ENCODE data around the gene LARP4. TPM values are rescaled to one million over a fixed set of nuclear protein-coding genes. Genes with fewer than 3 reads are reported as not detected.

Gene LARP4
- total RNA-seq, 2 experiments from 2014 or later, result 32.9 to 84.1 TPM

DNA sequence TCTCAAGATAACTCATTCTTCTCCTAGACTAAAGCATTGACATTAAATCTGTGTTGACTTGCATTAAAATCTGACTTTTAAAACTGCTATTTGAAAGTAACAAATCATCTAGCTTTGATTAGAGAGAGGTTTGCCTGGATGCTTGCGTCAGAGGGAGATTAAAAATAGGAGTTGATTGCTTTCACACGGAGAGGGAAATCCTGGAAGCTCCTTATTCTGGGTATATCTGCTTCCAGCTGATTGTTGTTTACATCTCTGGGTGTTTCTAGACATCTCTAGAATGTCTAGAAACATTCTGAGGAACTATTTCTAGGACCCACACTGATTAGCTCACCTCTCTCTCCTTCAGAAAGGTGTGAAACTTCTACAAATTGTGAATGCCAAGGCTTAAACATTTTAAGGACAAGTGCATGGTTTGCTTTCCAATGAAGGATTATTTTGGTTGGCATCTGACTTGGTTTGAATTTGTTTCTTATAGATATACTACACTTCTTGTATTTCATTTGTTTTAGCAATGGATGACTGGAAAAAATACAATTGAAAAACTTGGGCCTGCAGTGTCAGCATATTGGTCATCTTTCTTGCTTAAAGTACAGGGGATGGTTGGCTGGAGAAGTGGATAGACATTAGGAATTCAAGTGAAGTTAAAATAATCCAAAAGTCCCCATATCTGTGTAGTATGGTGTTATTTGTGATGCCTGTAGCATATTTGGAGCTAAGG, 106.2 kb downstream of the LARP4 start:
- Histone ChIP-seq H3K36me3 (ENCODE audit: insufficient read depth, low read length) (no peaks in the 10 kb centered on the region), H4K20me1 (ENCODE audit: insufficient read depth, low read length) (peaks cover 14% of the 10 kb centered on the region), H3K4me3 (ENCODE audit: low read depth, low read length, poor library complexity, severe bottlenecking) (peak overlapping the region; percentile 91), H3K9me3 (ENCODE audit: low read length) (no peaks in the 10 kb centered on the region), H3K4me1 (ENCODE audit: insufficient read depth, low read length, poor library complexity, severe bottlenecking) (peaks cover 11% of the 10 kb centered on the region), H3K9me2 (ENCODE audit: insufficient read depth, low read length) (no peaks in the 10 kb centered on the region), H3K4me2 (ENCODE audit: low read length) (peak overlapping the region; percentile 80), H3K27ac (ENCODE audit: low read depth, low read length, poor library complexity, severe bottlenecking) (no peak overlapping the region), H3K79me2 (ENCODE audit: insufficient read depth, low read depth, low read length) (peaks cover 34% of the 10 kb centered on the region; the same call in 1 of the 2 replicates), H2AFZ (ENCODE audit: low read length) (no peak overlapping the region)
- intact Hi-C loops (cut with micrococcal nuclease; ENCODE audit: unreplicated experiment), result no loop called here
- BruUV-seq (replicated peaks), result no TSS peak
- no peak for TF ChIP-seq EZH2phosphoT487 (IDR thresholded peaks at IDR 0.05; ENCODE audit: borderline replicate concordance, low read depth, low read length)
- no peak for TF ChIP-seq CTCF (conservative IDR thresholded peaks at IDR 0.05; ENCODE audit: low read length)
- no peak for DNase-seq (ENCODE audit: low spot score)
- ChIA-PET POLR2A (interaction anchor here (0.8 to 2.1 kb wide), 6 partner anchors 11 to 131 kb away, joined by 3 to 10 read pairs (median 4); no protein-coding TSS in a partner anchor), CTCF (ENCODE audit: unreplicated experiment) (interaction anchor here (1.9 kb wide), 1 partner anchor 131 kb away, joined by 5 read pairs; no protein-coding TSS in a partner anchor)

- no TSS peak for BruUV-seq (replicated peaks)
- 0 out of 2 replicates have a peak overlapping the region, but pooled peaks have one; percentile 80 for H3K4me2 ChIP-seq (ENCODE audit: low read length)
- POLR2A ChIA-PET, result interaction anchor here (0.8 to 1.5 kb wide), 4 partner anchors 11 to 131 kb away, joined by 3 to 5 read pairs (median 4); no protein-coding TSS in a partner anchor
- peaks cover 11% of the 10 kb centered on the region for H3K4me1 ChIP-seq (ENCODE audit: insufficient read depth, low read length, poor library complexity, severe bottlenecking)
- peaks cover 14% of the 10 kb centered on the region for H4K20me1 ChIP-seq (ENCODE audit: insufficient read depth, low read length)
- H3K36me3 ChIP-seq (ENCODE audit: insufficient read depth, low read length), result no peaks in the 10 kb centered on the region
- intact Hi-C loops (cut with micrococcal nuclease; ENCODE audit: unreplicated experiment), result no loop called here
- no peak overlapping the region for H2AFZ ChIP-seq (ENCODE audit: low read length)
- no peaks in the 10 kb centered on the region for H3K9me3 ChIP-seq (ENCODE audit: low read length)
- no peak overlapping the region for H3K4me3 ChIP-seq (ENCODE audit: low read depth, low read length, poor library complexity, severe bottlenecking)
- H3K79me2 ChIP-seq (ENCODE audit: insufficient read depth, low read depth, low read length), result peaks cover 34% of the 10 kb centered on the region; the same call in 1 of the 2 replicates
- H3K27ac ChIP-seq (ENCODE audit: low read depth, low read length, poor library complexity, severe bottlenecking), result no peak overlapping the region
- DNase-seq (ENCODE audit: low spot score), result no peak
- CTCF ChIA-PET (ENCODE audit: unreplicated experiment), result no interaction called here
- TF ChIP-seq CTCF (conservative IDR thresholded peaks at IDR 0.05; ENCODE audit: low read length) (no peak), EZH2phosphoT487 (IDR thresholded peaks at IDR 0.05; ENCODE audit: borderline replicate concordance, low read depth, low read length) (no peak)
- no peaks in the 10 kb centered on the region for H3K9me2 ChIP-seq (ENCODE audit: insufficient read depth, low read length)
These were observed 106.8 kb downstream of the LARP4 start for GRCh38 chr12:50507474-50507838.

- no peaks in the 10 kb centered on the region for H3K9me2 ChIP-seq (ENCODE audit: insufficient read depth, low read length)
- intact Hi-C loops (cut with micrococcal nuclease; ENCODE audit: unreplicated experiment), result no loop called here
- POLR2A ChIA-PET, result interaction anchor here (0.7 to 1.5 kb wide), 6 partner anchors 10 to 480 kb away, joined by 3 to 5 read pairs (median 4); no protein-coding TSS in a partner anchor
- H3K4me2 ChIP-seq (ENCODE audit: low read length), result no peak overlapping the region
- H3K79me2 ChIP-seq (ENCODE audit: insufficient read depth, low read depth, low read length), result peaks cover 36% of the 10 kb centered on the region; the same call in 1 of the 2 replicates
- H2AFZ ChIP-seq (ENCODE audit: low read length), result no peak overlapping the region
- no peaks in the 10 kb centered on the region for H3K9me3 ChIP-seq (ENCODE audit: low read length)
- no peak overlapping the region for H3K4me3 ChIP-seq (ENCODE audit: low read depth, low read length, poor library complexity, severe bottlenecking)
- BruUV-seq (replicated peaks), result no TSS peak
- H4K20me1 ChIP-seq (ENCODE audit: insufficient read depth, low read length), result peaks cover 14% of the 10 kb centered on the region
- H3K36me3 ChIP-seq (ENCODE audit: insufficient read depth, low read length), result no peaks in the 10 kb centered on the region
- peaks cover 11% of the 10 kb centered on the region for H3K4me1 ChIP-seq (ENCODE audit: insufficient read depth, low read length, poor library complexity, severe bottlenecking)
- CTCF ChIA-PET (ENCODE audit: unreplicated experiment), result no interaction called here
- no peak for DNase-seq (ENCODE audit: low spot score)
- no peak overlapping the region for H3K27ac ChIP-seq (ENCODE audit: low read depth, low read length, poor library complexity, severe bottlenecking)
- TF ChIP-seq CTCF (conservative IDR thresholded peaks at IDR 0.05; ENCODE audit: low read length), result no peak
- no peak for TF ChIP-seq EZH2phosphoT487 (IDR thresholded peaks at IDR 0.05; ENCODE audit: borderline replicate concordance, low read depth, low read length)
These were observed 107.2 kb downstream of the LARP4 start for GRCh38 chr12:50507930-50508329.
